ENCODE results near the gene OSBPL8. TPM values are rescaled to one million over a fixed set of nuclear protein-coding genes. Genes with fewer than 3 reads are reported as not detected.

OSBPL8 gene
- total RNA-seq, 1 donor from 2014 or later = 62.2 TPM

- no peak for DNase-seq (ENCODE audit: low spot score)
Observed at GRCh38 chr12:76556368-76556767, 3.2 kb downstream of the OSBPL8 start.

- no peak for DNase-seq (ENCODE audit: low spot score)
Observed at GRCh38 chr12:76555797-76556196, 3.8 kb downstream of the OSBPL8 start.

GRCh38 chr12:76555231-76555767, 4.3 kb downstream of the OSBPL8 start:
- no peak for DNase-seq (ENCODE audit: low spot score)

- DNase-seq (ENCODE audit: low spot score) = no peak
Observed at GRCh38 chr12:76554405-76555230, 5.0 kb downstream of the OSBPL8 start.

- no peak for DNase-seq (ENCODE audit: low spot score)
Observed at GRCh38 chr12:76552343-76552938, 7.1 kb downstream of the OSBPL8 start.

GRCh38 chr12:76551482-76551888, 8.1 kb downstream of the OSBPL8 start:
- no peak for DNase-seq (ENCODE audit: low spot score)

GRCh38 chr12:76549131-76549530, 10.4 kb downstream of the OSBPL8 start:
- DNase-seq (ENCODE audit: low spot score) = no peak

GRCh38 chr12:76548222-76548837, 11.2 kb downstream of the OSBPL8 start:
- DNase-seq (ENCODE audit: low spot score) = no peak

- no peak for DNase-seq (ENCODE audit: low spot score)
Observed at GRCh38 chr12:76547526-76547925, 12.0 kb downstream of the OSBPL8 start.

GRCh38 chr12:76546889-76547288, 12.7 kb downstream of the OSBPL8 start:
- no peak for DNase-seq (ENCODE audit: low spot score)

GRCh38 chr12:76545486-76545885, 14.1 kb downstream of the OSBPL8 start:
- no peak for DNase-seq (ENCODE audit: low spot score)

GRCh38 chr12:76544601-76545261, 14.8 kb downstream of the OSBPL8 start:
- DNase-seq (ENCODE audit: low spot score) = no peak

- DNase-seq (ENCODE audit: low spot score) = no peak
Observed at GRCh38 chr12:76543813-76544347, 15.7 kb downstream of the OSBPL8 start.

- DNase-seq (ENCODE audit: low spot score) = no peak
Observed at GRCh38 chr12:76542908-76543307, 16.7 kb downstream of the OSBPL8 start.

GRCh38 chr12:76539727-76540126, 19.8 kb downstream of the OSBPL8 start:
- no peak for DNase-seq (ENCODE audit: low spot score)

- no peak for DNase-seq (ENCODE audit: low spot score)
Observed at GRCh38 chr12:76537923-76538322, 21.6 kb downstream of the OSBPL8 start.

- DNase-seq (ENCODE audit: low spot score) = no peak
Observed at GRCh38 chr12:76536546-76536945, 23.0 kb downstream of the OSBPL8 start.

- no peak for DNase-seq (ENCODE audit: low spot score)
Observed at GRCh38 chr12:76535170-76535569, 24.4 kb downstream of the OSBPL8 start.

- no peak for DNase-seq (ENCODE audit: low spot score)
Observed at GRCh38 chr12:76533331-76533730, 26.2 kb downstream of the OSBPL8 start.

GRCh38 chr12:76532520-76532919, 27.1 kb downstream of the OSBPL8 start:
- DNase-seq (ENCODE audit: low spot score) = no peak

GRCh38 chr12:76531056-76531455, 28.5 kb downstream of the OSBPL8 start:
- no peak for DNase-seq (ENCODE audit: low spot score)

- no peak for DNase-seq (ENCODE audit: low spot score)
Observed at GRCh38 chr12:76530516-76530915, 29.1 kb downstream of the OSBPL8 start.

Data from mucosa of gallbladder (tissue), 1 donor.